HG03520 (cell line): ENCODE measurements around the gene PCDHGA1.
A peak's percentile ranks its signal among the peaks of the same experiment; 100 is the strongest.

Experiments used
- ATAC-seq: cut with Tn5 transposase; IDR thresholded peaks from one replicate; pipeline ENCODE4 v1.9.1; 2021; ENCODE audit warnings: mild to moderate bottlenecking, moderate library complexity; ENCODE audit not compliant: unreplicated experiment

PCDHGA1 gene

DNA sequence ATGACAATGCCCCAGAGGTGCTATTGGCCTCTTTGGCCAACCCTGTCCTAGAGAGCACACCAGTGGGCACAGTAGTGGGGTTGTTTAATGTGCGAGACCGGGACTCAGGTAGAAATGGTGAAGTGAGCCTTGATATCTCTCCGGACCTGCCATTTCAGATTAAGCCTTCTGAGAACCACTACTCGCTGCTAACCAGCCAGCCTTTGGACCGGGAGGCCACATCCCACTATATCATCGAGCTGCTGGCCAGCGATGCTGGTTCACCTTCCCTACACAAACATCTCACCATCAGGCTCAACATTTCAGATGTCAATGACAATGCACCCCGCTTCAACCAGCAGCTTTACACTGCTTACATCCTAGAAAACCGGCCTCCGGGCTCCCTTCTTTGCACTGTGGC, 160.0 kb downstream of the PCDHGA1 start:
- no peak for ATAC-seq

DNA sequence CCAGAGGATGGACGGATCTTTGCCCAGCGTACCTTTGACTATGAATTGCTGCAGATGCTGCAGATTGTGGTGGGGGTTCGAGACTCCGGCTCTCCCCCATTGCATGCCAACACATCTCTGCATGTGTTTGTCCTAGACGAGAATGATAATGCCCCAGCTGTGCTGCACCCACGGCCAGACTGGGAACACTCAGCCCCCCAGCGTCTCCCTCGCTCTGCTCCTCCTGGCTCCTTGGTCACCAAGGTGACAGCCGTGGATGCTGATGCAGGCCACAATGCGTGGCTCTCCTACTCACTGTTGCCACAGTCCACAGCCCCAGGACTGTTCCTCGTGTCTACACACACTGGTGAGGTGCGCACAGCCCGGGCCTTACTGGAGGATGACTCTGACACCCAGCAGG, 160.5 kb downstream of the PCDHGA1 start:
- ATAC-seq = no peak

DNA sequence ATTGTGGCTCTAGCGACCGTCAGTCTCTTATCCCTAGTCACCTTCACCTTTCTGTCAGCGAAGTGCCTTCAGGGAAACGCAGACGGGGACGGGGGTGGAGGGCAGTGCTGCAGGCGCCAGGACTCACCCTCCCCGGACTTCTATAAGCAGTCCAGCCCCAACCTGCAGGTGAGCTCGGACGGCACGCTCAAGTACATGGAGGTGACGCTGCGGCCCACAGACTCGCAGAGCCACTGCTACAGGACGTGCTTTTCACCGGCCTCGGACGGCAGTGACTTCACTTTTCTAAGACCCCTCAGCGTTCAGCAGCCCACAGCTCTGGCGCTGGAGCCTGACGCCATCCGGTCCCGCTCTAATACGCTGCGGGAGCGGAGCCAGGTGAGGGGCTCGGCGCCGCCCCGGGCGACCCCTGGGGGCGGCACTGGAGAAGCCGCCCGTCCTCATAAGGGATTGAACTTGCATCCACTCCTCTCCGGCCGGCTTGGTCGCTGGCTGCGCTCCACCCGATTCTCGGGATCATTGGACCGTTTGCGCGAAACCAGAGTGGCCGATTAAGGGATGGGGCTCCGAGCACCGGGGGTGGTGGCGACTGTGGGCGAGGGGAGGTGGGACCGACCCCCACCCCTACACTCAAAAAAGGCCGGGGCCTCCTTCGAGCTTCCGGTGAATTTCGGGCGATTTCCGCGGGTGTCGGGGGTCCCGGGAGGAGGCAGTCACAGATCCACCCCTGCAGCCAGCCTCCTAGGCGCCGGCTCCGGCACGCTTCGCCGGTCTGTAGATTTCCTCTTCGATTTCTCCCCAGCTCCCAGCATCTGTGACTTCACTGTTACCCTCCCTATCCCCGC, 161.2 kb downstream of the PCDHGA1 start:
- peak; percentile 24 for ATAC-seq

- ATAC-seq = peak; percentile 35
Observed at GRCh38 chr5:141492168-141492885, 162.0 kb downstream of the PCDHGA1 start.

GRCh38 chr5:141493500-141494422, 163.4 kb downstream of the PCDHGA1 start:
- ATAC-seq = no peak

DNA sequence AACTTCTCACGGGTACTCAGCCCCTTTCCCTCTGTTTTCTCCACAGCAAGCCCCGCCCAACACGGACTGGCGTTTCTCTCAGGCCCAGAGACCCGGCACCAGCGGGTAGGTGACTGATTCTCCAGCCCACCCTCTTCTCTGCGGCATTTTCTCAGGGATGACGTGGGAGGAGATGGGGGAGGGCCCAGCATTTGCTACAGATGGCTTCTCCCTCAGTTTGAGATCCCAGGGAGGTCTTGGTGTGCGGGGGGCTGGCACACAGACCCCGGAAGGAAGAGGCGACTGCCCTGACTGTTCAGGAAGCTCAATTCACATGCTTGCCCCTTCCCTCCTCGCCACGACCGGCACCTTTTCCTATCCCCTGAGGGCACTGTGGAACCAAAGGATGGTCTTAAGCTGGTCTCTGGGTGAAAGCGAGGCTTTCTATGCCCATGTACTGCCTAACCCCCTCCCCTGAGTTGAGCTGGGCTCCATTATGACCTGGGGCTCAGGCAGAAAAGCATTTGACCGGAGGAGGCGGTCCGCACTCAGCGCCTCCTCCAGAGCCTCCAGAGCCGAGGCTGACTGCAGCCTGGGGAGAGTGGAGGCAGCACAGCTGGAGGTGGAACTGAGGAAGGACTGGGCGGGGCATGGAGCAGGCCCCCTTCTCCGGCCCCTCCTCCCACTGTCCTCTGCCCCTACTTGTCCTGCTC, 164.6 kb downstream of the PCDHGA1 start:
- no peak for ATAC-seq

GRCh38 chr5:141495453-141495811, 165.1 kb downstream of the PCDHGA1 start:
- no peak for ATAC-seq

- no peak for ATAC-seq
Observed at GRCh38 chr5:141496038-141496437, 165.7 kb downstream of the PCDHGA1 start.

DNA sequence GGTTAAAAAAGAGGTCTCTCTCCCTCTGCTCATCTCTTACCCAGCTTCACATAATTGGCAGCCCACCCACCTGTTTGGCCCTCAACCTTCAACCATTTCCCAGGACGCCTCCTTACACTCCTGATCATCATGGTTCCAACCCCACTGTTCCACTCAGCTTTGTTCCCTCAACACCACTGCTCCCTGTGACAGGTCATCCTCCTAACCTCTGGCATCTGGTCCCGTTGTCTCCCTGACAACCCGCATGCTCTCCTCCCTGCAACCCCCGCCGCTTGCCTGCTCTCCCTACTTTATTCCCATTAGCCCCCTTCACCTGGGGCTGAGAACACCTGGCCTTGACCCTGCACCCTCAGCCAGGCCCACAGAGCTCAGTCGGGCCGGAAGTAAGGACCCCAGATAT, 171.4 kb downstream of the PCDHGA1 start:
- no peak for ATAC-seq

- no peak for ATAC-seq
Observed at GRCh38 chr5:141503681-141504080, 173.4 kb downstream of the PCDHGA1 start.

- ATAC-seq = no peak
Observed at GRCh38 chr5:141504216-141504615, 173.9 kb downstream of the PCDHGA1 start.

DNA sequence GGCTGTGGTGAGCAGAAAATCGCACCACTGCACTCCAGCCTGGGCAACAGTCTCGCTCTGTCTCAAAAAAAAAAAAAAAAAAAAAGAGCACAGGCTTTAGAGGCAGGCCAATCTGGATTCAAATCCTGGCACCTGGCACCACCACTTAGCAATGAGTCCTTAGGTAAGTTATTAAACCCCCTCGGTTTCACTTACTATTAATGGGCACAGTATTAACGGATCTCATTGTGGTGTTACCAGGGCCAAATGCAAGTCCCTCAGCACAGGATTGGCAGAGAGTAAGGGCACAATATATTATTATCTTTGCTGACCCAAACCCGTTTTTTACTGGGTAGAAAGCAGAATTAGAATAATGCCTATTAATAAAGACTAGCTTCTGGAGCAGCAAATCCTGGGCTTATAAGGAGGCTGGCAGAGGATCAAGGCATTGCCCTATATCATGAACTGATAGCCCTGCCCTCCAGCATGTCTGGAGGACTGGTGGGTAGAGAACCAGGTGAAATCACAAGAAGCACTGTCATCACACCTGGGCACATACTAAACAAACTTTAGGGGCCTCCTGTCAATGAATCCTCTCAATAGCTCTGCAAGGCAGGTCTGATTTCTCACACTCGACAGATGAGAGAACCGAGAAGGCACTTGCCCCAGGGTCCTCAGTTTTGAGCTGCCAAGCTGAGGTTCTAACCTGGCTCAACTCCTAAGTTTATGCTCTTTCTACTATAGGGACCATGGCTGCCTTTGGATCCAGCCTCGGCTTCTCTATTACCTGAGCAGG, 176.3 kb downstream of the PCDHGA1 start:
- ATAC-seq = no peak

GRCh38 chr5:141507387-141508091, 177.2 kb downstream of the PCDHGA1 start:
- ATAC-seq = no peak

GRCh38 chr5:141508440-141508797, 178.1 kb downstream of the PCDHGA1 start:
- no peak for ATAC-seq

GRCh38 chr5:141508798-141509611, 178.7 kb downstream of the PCDHGA1 start:
- no peak for ATAC-seq

DNA sequence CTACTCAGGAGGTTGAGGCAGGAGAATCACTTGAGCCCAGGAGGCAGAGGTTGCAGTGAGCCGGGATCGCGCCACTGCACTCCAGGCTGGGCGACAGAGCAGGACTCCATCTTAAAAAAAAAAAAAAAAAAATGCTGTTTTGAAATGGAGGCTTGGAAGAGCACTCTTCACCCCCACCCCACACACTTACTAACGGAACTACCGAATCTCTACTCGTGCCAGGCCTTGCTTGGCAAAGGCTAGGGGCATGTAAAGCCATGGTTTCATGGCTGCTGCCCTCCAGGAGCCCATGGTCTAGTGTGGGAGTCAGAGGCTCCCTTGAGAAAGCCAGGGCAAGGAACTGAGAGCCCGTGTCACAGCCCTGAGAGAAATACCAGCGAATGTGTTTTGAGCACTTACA, 179.8 kb downstream of the PCDHGA1 start:
- no peak for ATAC-seq

DNA sequence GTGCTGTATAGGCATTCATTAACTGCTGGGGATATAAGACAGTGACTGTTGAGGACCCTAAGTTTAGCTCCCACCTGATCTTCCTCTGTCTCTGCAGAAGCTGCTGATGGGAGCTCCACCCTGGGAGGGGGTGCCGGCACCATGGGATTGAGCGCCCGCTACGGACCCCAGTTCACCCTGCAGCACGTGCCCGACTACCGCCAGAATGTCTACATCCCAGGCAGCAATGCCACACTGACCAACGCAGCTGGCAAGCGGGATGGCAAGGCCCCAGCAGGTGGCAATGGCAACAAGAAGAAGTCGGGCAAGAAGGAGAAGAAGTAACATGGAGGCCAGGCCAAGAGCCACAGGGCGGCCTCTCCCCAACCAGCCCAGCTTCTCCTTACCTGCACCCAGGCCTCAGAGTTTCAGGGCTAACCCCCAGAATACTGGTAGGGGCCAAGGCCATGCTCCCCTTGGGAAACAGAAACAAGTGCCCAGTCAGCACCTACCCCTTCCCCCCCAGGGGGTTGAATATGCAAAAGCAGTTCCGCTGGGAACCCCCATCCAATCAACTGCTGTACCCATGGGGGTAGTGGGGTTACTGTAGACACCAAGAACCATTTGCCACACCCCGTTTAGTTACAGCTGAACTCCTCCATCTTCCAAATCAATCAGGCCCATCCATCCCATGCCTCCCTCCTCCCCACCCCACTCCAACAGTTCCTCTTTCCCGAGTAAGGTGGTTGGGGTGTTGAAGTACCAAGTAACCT, 180.7 kb downstream of the PCDHGA1 start:
- ATAC-seq = peak; percentile 33
